ENCODE measurements around the gene SETD5. TPM values are rescaled to one million over a fixed set of nuclear protein-coding genes. Genes with fewer than 3 reads are reported as not detected.

SETD5 gene
- total RNA-seq, 1 donor from 2014 or later: 198 TPM

DNA sequence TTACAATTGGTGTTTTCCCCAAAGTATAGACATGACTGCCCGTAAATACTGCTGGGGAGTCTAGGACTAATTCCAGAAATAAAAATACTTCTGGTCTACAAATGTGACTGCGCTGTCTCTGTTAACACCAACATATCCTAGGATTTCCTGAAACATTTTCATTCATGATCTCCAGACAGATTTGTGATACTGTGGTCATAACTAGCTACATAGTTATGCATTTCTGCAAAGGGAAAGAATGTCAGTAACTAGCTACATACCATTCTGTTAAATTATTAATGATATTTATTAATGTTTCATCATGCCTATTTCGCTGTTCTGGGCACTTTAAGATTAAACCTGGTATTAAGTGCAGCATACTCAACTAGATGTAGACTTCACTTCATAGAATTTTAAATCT lies 33.3 kb downstream of the SETD5 start:
- H3F3A ChIP-seq (ENCODE audit: low read depth): peaks cover 33% of the 10 kb centered on the region
- Mint-ChIP-seq H3K4me1 (no peaks in the 10 kb centered on the region), H3K27me3 (ENCODE audit: insufficient read depth, low read depth) (peaks cover 3% of the 10 kb centered on the region), H3K9me3 (no peaks in the 10 kb centered on the region), H3K4me3 (no peak overlapping the region), H3K36me3 (peaks cover 38% of the 10 kb centered on the region), H3K27ac (no peak overlapping the region)
- DNase-seq (ENCODE audit: low spot score): no peak
- no peak overlapping the region for H2AFZ ChIP-seq (replicated peaks)
- peaks cover 97% of the 10 kb centered on the region for H3K79me2 ChIP-seq (ENCODE audit: low read depth)
- no peak overlapping the region for H3K9ac ChIP-seq
- no peaks in the 10 kb centered on the region for H3K4me1 ChIP-seq
- H3K27me3 ChIP-seq: no peaks in the 10 kb centered on the region
- TF ChIP-seq EZH2 (IDR thresholded peaks at IDR 0.05): no peak
- TF ChIP-seq, protein P1, sequence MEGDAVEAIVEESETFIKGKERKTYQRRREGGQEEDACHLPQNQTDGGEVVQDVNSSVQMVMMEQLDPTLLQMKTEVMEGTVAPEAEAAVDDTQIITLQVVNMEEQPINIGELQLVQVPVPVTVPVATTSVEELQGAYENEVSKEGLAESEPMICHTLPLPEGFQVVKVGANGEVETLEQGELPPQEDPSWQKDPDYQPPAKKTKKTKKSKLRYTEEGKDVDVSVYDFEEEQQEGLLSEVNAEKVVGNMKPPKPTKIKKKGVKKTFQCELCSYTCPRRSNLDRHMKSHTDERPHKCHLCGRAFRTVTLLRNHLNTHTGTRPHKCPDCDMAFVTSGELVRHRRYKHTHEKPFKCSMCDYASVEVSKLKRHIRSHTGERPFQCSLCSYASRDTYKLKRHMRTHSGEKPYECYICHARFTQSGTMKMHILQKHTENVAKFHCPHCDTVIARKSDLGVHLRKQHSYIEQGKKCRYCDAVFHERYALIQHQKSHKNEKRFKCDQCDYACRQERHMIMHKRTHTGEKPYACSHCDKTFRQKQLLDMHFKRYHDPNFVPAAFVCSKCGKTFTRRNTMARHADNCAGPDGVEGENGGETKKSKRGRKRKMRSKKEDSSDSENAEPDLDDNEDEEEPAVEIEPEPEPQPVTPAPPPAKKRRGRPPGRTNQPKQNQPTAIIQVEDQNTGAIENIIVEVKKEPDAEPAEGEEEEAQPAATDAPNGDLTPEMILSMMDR (IDR thresholded peaks at IDR 0.05): no peak
- no peak for TF ChIP-seq EZH2phosphoT487 (IDR thresholded peaks at IDR 0.05)
- H3K4me3 ChIP-seq: no peak overlapping the region
- no peak overlapping the region for H3K27ac ChIP-seq
- H4K20me1 ChIP-seq (ENCODE audit: low read depth): peaks cover 70% of the 10 kb centered on the region
- H3K9me3 ChIP-seq (ENCODE audit: low read depth): no peaks in the 10 kb centered on the region
- peaks cover 69% of the 10 kb centered on the region for H3K36me3 ChIP-seq
- no peak overlapping the region for H3K4me2 ChIP-seq

GRCh38 chr3:9433627-9434521 lies 36.5 kb downstream of the SETD5 start:
- peaks cover 97% of the 10 kb centered on the region for H3K79me2 ChIP-seq (ENCODE audit: low read depth)

GRCh38 chr3:9435316-9435715 lies 37.9 kb downstream of the SETD5 start:
- H4K20me1 ChIP-seq (ENCODE audit: low read depth): peaks cover 71% of the 10 kb centered on the region
- H3K9ac ChIP-seq: no peak overlapping the region
- no peak overlapping the region for H3K4me3 ChIP-seq
- no peak overlapping the region for H3K27ac ChIP-seq
- peaks cover 48% of the 10 kb centered on the region for H3K36me3 ChIP-seq
- no peaks in the 10 kb centered on the region for H3K9me3 ChIP-seq (ENCODE audit: low read depth)
- DNase-seq (ENCODE audit: low spot score): no peak
- peaks cover 41% of the 10 kb centered on the region for H3K36me3 Mint-ChIP-seq
- TF ChIP-seq EZH2phosphoT487 (IDR thresholded peaks at IDR 0.05) (no peak), EZH2 (IDR thresholded peaks at IDR 0.05) (no peak)
- TF ChIP-seq, protein P1 (IDR thresholded peaks at IDR 0.05): no peak
- no peaks in the 10 kb centered on the region for H3K9me3 Mint-ChIP-seq
- no peaks in the 10 kb centered on the region for H3K4me1 ChIP-seq
- peaks cover 3% of the 10 kb centered on the region for H3K27me3 Mint-ChIP-seq (ENCODE audit: insufficient read depth, low read depth)
- peaks cover 90% of the 10 kb centered on the region for H3K79me2 ChIP-seq (ENCODE audit: low read depth)
- H3K4me3 Mint-ChIP-seq: no peak overlapping the region
- no peak overlapping the region for H3K27ac Mint-ChIP-seq
- H3K4me1 Mint-ChIP-seq: no peaks in the 10 kb centered on the region
- no peak overlapping the region for H2AFZ ChIP-seq (replicated peaks)
- no peaks in the 10 kb centered on the region for H3K27me3 ChIP-seq
- no peak overlapping the region for H3K4me2 ChIP-seq
- peaks cover 16% of the 10 kb centered on the region for H3F3A ChIP-seq (ENCODE audit: low read depth)

More at GRCh38 chr3:9433627-9434521, 36.5 kb downstream of the SETD5 start:
- peaks cover 23% of the 10 kb centered on the region for H3F3A ChIP-seq (ENCODE audit: low read depth)
- H3K9me3 Mint-ChIP-seq: no peaks in the 10 kb centered on the region
- H3K9ac ChIP-seq: no peak overlapping the region
- no peaks in the 10 kb centered on the region for H3K9me3 ChIP-seq (ENCODE audit: low read depth)
- H3K4me2 ChIP-seq: no peak overlapping the region
- H3K4me3 ChIP-seq: no peak overlapping the region
- peaks cover 40% of the 10 kb centered on the region for H3K36me3 Mint-ChIP-seq
- H3K4me1 ChIP-seq: no peaks in the 10 kb centered on the region
- peaks cover 70% of the 10 kb centered on the region for H4K20me1 ChIP-seq (ENCODE audit: low read depth)
- no peaks in the 10 kb centered on the region for H3K27me3 ChIP-seq
- H3K36me3 ChIP-seq: peaks cover 56% of the 10 kb centered on the region
- no peak for DNase-seq (ENCODE audit: low spot score)
- no peak overlapping the region for H3K27ac ChIP-seq
- no peak overlapping the region for H3K27ac Mint-ChIP-seq
- TF ChIP-seq EZH2phosphoT487 (IDR thresholded peaks at IDR 0.05) (no peak), EZH2 (IDR thresholded peaks at IDR 0.05) (no peak)
- TF ChIP-seq, protein P1 (IDR thresholded peaks at IDR 0.05): no peak
- H2AFZ ChIP-seq (replicated peaks): no peak overlapping the region
- peaks cover 3% of the 10 kb centered on the region for H3K27me3 Mint-ChIP-seq (ENCODE audit: insufficient read depth, low read depth)
- H3K4me1 Mint-ChIP-seq: no peaks in the 10 kb centered on the region
- no peak overlapping the region for H3K4me3 Mint-ChIP-seq

Measured in neural progenitor cell (in vitro differentiated cells).